Measurements from ENCODE around the gene NME2.

NME2 gene

GRCh38 chr17:51133365-51133764 lies 32.8 kb upstream of the NME2 start:
- Histone ChIP-seq H3K4me3 (ENCODE audit: low read length, poor library complexity, severe bottlenecking) (no peak overlapping the region), H3K4me2 (ENCODE audit: low read depth, low read length, poor library complexity, severe bottlenecking) (no peak overlapping the region), H3K9ac (ENCODE audit: low read depth, low read length, poor library complexity, severe bottlenecking) (no peak overlapping the region), H3F3A (ENCODE audit: low read depth) (no peaks in the 10 kb centered on the region), H3K36me3 (ENCODE audit: insufficient read depth, low read length) (no peaks in the 10 kb centered on the region), H2AFZ (ENCODE audit: low read length) (peak overlapping the region; percentile 73), H4K20me1 (ENCODE audit: insufficient read depth, low read length, poor library complexity, severe bottlenecking) (no peaks in the 10 kb centered on the region), H3K27me3 (ENCODE audit: insufficient read depth, low read length, poor library complexity, severe bottlenecking) (no peaks in the 10 kb centered on the region), H3K4me1 (ENCODE audit: insufficient read depth, low read length, poor library complexity, severe bottlenecking) (no peaks in the 10 kb centered on the region), H3K79me2 (ENCODE audit: insufficient read depth, low read length) (no peaks in the 10 kb centered on the region), H3K9me2 (replicated peaks; ENCODE audit: low read depth, low read length) (no peaks in the 10 kb centered on the region), H3K9me3 (ENCODE audit: insufficient read depth, low read depth, low read length) (no peaks in the 10 kb centered on the region)
- no peak for TF ChIP-seq EZH2phosphoT487 (IDR thresholded peaks at IDR 0.05; ENCODE audit: borderline replicate concordance)
- no peak for TF ChIP-seq CTCF (conservative IDR thresholded peaks at IDR 0.05; ENCODE audit: low read length)

DNA sequence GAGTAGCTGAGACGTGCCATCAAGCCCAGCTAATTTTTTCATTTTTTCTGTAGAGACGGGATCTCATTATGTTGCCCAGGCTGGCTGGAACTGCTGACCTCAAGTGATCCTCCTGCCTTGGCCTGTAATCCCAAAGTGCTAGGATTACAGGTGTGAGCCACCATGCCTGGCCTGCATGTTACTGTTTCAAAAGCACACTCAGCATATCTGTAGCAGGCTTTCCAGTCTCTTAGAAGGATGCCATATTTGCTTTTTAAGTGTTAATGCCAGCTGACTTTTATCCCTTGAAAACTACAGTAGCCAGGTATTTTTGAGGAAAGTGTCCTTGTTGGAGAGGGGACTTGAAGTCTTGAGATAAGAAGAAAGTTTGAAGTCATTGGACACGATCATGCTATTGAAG lies 30.3 kb upstream of the NME2 start:
- Histone ChIP-seq H3F3A (ENCODE audit: low read depth) (no peaks in the 10 kb centered on the region), H3K9me2 (replicated peaks; ENCODE audit: low read depth, low read length) (no peaks in the 10 kb centered on the region), H3K27me3 (ENCODE audit: insufficient read depth, low read length, poor library complexity, severe bottlenecking) (no peaks in the 10 kb centered on the region), H2AFZ (ENCODE audit: low read length) (no peak overlapping the region), H3K9ac (ENCODE audit: low read depth, low read length, poor library complexity, severe bottlenecking) (no peak overlapping the region), H3K9me3 (ENCODE audit: insufficient read depth, low read depth, low read length) (no peaks in the 10 kb centered on the region), H3K4me2 (ENCODE audit: low read depth, low read length, poor library complexity, severe bottlenecking) (no peak overlapping the region), H3K79me2 (ENCODE audit: insufficient read depth, low read length) (no peaks in the 10 kb centered on the region), H3K36me3 (ENCODE audit: insufficient read depth, low read length) (no peaks in the 10 kb centered on the region), H4K20me1 (ENCODE audit: insufficient read depth, low read length, poor library complexity, severe bottlenecking) (no peaks in the 10 kb centered on the region), H3K4me3 (ENCODE audit: low read length, poor library complexity, severe bottlenecking) (no peak overlapping the region), H3K4me1 (ENCODE audit: insufficient read depth, low read length, poor library complexity, severe bottlenecking) (no peaks in the 10 kb centered on the region)
- TF ChIP-seq EZH2phosphoT487 (IDR thresholded peaks at IDR 0.05; ENCODE audit: borderline replicate concordance) (no peak), CTCF (conservative IDR thresholded peaks at IDR 0.05; ENCODE audit: low read length) (no peak)

GRCh38 chr17:51142597-51142996 lies 23.6 kb upstream of the NME2 start:
- Histone ChIP-seq H3F3A (ENCODE audit: low read depth) (no peaks in the 10 kb centered on the region), H3K79me2 (ENCODE audit: insufficient read depth, low read length) (no peaks in the 10 kb centered on the region), H4K20me1 (ENCODE audit: insufficient read depth, low read length, poor library complexity, severe bottlenecking) (no peaks in the 10 kb centered on the region), H3K9me2 (replicated peaks; ENCODE audit: low read depth, low read length) (no peaks in the 10 kb centered on the region), H3K9me3 (ENCODE audit: insufficient read depth, low read depth, low read length) (no peaks in the 10 kb centered on the region), H3K27me3 (ENCODE audit: insufficient read depth, low read length, poor library complexity, severe bottlenecking) (no peaks in the 10 kb centered on the region), H3K9ac (ENCODE audit: low read depth, low read length, poor library complexity, severe bottlenecking) (no peak overlapping the region), H3K4me3 (ENCODE audit: low read length, poor library complexity, severe bottlenecking) (no peak overlapping the region), H3K36me3 (ENCODE audit: insufficient read depth, low read length) (no peaks in the 10 kb centered on the region), H2AFZ (ENCODE audit: low read length) (no peak overlapping the region), H3K4me1 (ENCODE audit: insufficient read depth, low read length, poor library complexity, severe bottlenecking) (peaks cover 8% of the 10 kb centered on the region), H3K4me2 (ENCODE audit: low read depth, low read length, poor library complexity, severe bottlenecking) (no peak overlapping the region)
- TF ChIP-seq CTCF (conservative IDR thresholded peaks at IDR 0.05; ENCODE audit: low read length) (no peak), EZH2phosphoT487 (IDR thresholded peaks at IDR 0.05; ENCODE audit: borderline replicate concordance) (no peak)

Data from Loucy (cell line).